HG03175 (cell line): ENCODE data around the gene RNF186.
A peak's percentile ranks its signal among the peaks of the same experiment; 100 is the strongest.
"Not testable (repeated sequence)": the region's sequence is repeated elsewhere in the genome, so short reads cannot be mapped to it uniquely, and the experiment has no call there.

Experiments
- ATAC-seq: cut with Tn5 transposase; IDR thresholded peaks from one replicate; pipeline ENCODE4 v1.9.1; 2021; ENCODE audit warnings: mild to moderate bottlenecking, moderate library complexity; ENCODE audit not compliant: unreplicated experiment

Gene RNF186

DNA sequence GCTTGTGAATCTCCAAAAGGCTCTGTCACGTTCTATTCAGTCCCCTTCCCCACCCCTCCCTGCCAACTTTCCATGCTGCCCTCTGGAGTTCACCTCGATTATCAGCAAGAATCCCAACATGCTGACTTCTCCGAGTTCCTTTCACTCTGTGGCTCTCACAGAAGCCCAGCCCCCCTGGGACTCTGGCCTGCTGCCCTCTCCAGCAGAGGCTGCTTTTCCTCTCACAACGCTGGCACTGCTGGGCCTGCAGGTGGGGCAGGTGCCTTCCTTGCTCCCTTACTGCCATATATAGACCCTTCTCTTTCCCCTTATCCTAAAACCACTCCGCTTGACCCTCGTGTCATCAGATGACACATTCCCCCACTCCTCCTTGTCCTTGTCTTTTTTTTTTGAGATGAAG, 10.2 kb upstream of the RNF186 start:
- no peak for ATAC-seq

- ATAC-seq = no peak
Observed at GRCh38 chr1:19824541-19824940, 9.5 kb upstream of the RNF186 start.

GRCh38 chr1:19824036-19824435, 9.0 kb upstream of the RNF186 start:
- no peak for ATAC-seq

DNA sequence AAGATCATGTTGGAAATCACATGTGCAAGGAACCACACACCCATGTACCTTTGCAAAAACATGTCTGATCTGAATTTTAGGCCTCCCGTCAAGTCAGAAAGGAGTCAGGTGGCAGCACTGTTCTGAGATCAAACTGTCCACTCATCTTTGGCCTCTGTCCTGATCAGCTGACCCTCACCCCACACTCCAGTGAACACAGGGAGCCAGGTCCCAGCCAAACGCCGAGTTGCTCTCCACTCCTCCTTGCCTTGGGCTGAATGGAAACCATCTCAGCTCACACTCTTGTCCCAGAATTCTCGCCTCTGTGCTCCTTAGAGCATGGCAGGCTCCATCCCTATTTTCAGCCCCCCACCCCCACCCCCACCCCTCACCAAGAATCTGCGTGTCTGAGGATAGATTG, 4.6 kb upstream of the RNF186 start:
- ATAC-seq = no peak

DNA sequence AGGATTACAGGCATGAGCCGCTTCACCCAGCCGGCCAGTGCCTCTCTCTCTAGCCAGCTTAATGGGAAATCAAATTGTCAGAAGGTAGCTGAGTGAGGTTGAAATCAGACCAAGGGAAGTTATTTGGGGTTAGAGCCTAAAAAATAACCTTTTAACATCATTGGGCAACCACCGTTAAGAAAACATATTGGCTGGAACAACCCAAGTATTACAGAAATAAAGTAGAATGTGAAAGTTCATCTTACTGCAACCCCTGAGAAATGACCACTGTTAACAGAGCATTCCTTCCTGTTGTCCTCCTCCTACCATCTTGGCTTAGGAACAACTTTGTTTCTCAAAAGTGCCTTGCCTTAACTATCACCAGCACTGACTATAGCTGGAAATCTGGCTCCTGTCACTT, 3.2 kb upstream of the RNF186 start:
- no peak for ATAC-seq

DNA sequence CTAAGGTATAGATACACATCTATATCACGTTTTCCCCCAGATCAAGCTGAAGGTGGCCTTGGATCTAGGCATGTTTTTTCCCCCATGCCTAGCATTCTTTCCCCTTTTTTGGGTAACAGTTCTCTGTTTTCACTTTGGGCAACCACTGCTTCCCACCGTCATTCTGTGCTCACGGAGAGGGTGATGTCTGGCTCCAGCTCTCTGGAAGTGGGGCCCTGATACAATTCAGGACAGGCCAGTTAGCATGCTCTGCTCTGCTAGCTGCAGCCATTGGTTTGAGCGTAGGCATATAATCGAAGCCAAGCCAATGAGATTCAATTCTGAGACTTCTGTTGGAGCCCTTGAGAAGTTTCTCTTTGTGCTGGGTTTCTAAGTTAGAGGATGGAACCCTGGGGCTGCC, 2.1 kb upstream of the RNF186 start:
- ATAC-seq = no peak

GRCh38 chr1:19816737-19817086, 1.6 kb upstream of the RNF186 start:
- not testable (repeated sequence) for ATAC-seq

GRCh38 chr1:19815801-19816736, 986 bp upstream of the RNF186 start:
- ATAC-seq = no peak

DNA sequence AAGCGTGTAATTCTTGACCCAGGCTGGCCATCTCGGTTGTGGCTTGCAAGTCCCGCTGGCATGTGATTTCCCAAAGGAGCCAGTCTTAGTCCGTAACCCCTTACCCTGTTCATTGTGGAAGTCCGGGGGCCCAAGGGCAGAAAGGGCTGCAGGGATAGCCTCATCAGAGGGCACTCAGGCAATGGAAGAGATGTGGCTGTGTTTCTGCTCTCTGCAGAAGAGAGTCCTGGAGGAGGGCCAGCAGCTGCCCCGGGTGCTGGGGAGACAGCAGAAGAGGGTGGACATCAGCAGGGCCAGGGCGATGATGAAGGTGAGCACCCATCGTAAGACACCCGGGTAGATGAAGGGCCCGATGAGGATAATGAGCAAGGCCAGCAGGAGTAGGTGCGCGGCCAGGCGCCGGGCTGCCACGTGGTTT, 830 bp downstream of the RNF186 start:
- ATAC-seq = no peak

DNA sequence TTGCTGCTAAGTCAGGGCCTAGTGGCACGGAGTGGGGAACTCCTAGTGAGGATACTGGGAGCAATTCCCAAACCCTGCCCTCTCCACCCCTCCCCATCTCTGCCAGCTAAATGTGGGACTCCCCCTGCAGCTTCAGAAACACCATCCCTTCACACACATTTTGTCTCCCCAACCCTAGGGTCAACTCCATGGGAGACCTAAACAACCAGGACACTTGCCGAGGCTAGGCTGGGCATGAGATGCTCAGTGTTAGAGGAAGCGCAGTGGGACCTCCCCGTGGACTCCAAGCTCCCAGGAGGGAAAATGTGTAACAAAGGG, 1.5 kb downstream of the RNF186 start:
- ATAC-seq = no peak

GRCh38 chr1:19812875-19813642, 2.0 kb downstream of the RNF186 start:
- ATAC-seq = no peak

DNA sequence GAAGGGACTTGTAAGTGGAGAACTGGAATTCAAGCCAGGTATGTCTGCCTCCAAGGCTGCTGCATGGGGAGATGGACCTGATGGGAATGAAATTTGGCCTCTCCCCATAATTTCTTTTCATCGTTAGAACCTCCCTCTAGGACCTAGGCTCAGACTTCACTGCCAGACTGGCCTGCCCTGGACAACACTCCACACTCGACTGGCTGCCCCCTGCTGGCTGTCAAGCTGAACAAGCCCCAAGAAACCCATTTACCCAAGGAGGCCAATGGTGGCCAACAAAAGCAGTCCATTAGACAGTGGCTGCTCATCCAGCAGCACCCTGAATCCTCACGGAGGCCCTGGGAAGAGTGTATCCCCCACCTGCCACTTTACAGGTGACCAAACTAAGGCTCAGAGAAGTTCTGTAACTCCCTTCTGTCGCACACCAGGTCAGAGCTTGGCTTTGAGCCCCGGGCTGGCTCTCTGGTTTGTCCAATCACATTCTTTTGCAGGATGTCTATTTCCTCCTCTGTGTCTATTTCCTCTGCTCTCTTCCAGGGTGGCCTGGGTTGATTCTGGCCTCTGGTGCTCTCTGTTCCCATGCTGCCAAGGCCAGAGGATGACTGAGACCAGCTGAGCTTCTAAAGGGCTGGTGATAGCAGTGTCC, 3.8 kb downstream of the RNF186 start:
- no peak for ATAC-seq

GRCh38 chr1:19809044-19809750, 5.9 kb downstream of the RNF186 start:
- no peak for ATAC-seq

- no peak for ATAC-seq
Observed at GRCh38 chr1:19808351-19808750, 6.7 kb downstream of the RNF186 start.

DNA sequence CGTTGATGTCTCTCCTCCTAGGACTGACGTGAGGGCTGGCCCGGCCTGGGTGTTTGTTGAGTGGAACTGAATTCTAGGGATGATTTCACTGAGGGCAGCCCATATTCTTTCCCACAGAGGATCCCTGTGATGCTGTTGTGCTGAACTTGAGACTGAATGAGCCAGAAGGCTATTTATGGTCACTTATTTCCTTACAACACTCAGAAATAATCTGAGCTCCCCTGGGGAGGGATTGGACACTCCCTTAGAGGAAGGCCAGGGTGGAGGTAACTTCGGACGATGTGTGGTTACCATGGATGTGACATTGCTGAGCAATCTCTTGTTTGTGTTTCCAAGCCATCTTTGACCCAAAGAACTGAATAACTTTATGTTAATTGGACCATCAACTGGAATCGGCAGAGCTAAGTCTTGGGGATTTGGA, 10.2 kb downstream of the RNF186 start:
- ATAC-seq = no peak

DNA sequence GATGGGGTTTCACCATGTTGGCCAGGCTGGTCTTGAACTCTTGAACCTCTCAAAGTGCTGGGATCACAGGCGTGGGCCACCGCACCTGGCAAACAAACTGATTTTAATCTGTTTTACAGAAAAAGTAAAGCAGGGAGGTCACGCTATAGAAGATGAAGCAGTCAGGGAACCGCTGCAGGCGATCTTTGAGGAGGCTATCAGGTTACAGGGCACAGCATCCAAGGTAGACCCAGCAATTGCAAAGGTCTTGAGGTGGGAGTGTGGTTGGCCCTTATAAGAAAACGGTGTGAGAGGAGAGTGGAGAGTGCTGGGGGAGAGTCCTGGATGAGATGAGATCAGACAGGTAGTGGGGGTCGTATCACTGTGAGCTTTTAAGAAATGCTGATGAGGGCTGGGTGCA, 12.8 kb downstream of the RNF186 start:
- no peak for ATAC-seq

GRCh38 chr1:19800076-19800804, 14.8 kb downstream of the RNF186 start:
- peak; percentile 50 for ATAC-seq

DNA sequence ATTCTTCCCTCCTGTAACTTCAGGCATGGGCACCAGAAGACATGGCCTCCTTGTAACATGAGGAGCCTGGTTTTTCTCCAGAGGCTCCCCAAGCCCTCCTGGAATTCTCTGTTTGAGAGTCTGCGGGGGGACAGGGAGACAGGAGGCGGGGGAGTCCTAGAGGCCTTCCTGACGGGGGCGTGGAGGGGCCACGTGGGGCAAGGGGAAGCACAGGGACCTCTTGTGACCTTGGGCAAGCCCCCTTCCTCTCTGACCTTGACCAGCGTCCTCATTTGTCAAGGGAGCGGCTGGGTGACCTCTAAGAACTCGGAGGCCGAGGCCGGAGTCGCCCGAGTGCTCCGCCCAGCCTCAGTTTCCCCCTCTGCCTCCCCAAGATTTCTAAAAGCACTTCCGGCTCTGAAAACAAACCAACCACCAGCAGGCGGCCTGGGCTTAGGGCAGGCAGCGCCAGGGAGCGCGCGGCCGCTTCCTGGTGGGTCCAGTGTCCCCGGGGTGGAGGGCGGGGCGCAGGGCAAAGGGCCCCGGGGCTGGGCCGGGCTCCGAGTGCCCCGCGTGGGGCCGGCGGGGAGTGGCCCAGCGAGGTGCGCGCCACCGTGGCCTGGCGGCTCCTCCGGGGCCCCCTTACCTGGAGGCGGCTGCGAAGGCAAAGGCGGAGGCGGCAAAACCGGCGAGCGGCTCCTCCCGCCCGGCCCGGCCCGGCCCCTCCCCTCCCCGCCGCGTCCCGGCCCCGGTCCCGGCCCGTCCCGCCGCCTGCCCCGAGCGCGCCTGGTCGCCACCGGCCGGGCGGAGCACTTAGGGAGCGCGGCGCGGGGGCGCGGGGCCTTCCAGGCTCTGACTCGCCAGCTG, 15.6 kb downstream of the RNF186 start, which contains the start of gene TMCO4:
Gene TMCO4 (minus strand): TSS at position 687 of the 846 bp plus-strand sequence. CDS start 19,158 bp downstream, outside the sequence.
- peak; percentile 72 for ATAC-seq

GRCh38 chr1:19798486-19799229, 16.4 kb downstream of the RNF186 start:
- ATAC-seq = no peak
